A549 (cell line): Measurements from ENCODE around the gene THEM4.

Source experiments
- CTCF ChIP-seq: fragments of >200 bp; sonication (Bioruptor Twin); formaldehyde crosslinking; IDR thresholded peaks from 3 replicates; pipeline ENCODE4 v1.5.1; 2016
- HOXB13 ChIP-seq: fragments of 250-450 bp; sonication (Bioruptor Pico); IDR thresholded peaks from 2 replicates; pipeline ENCODE4 v1.5.0; 2020; ENCODE audit warnings: low read depth, mild to moderate bottlenecking, moderate library complexity
- KDM5A ChIP-seq: fragments of 200-600 bp; sonication (generic); IDR thresholded peaks from 2 replicates; pipeline ENCODE4 v1.6.1; 2016; ENCODE audit warnings: antibody characterized with exemption, mild to moderate bottlenecking
- MAFK ChIP-seq: fragments of 450-650 bp; IDR thresholded peaks from 2 replicates; pipeline ENCODE4 v1.6.1; 2014; ENCODE audit not compliant: partially characterized antibody
- MYC ChIP-seq: IDR thresholded peaks from 2 replicates; pipeline ENCODE4 v1.6.1; 2012; ENCODE audit warnings: mild to moderate bottlenecking, inconsistent platforms, low read length, improper control_type of control experiment, borderline replicate concordance
- REST ChIP-seq: fragments of 200-600 bp; sonication (generic); IDR thresholded peaks from 2 replicates; pipeline ENCODE4 v1.6.1; 2016; ENCODE audit warnings: antibody characterized with exemption, mild to moderate bottlenecking, moderate library complexity

- TF ChIP-seq MYC (no peak), REST (no peak), HOXB13 (no peak), CTCF (no peak), KDM5A (no peak), MAFK (no peak)
Measured at GRCh38 chr1:151942882-151943281, 33.6 kb upstream of the THEM4 start.
